Neural cell (in vitro differentiated cells): Measurements from ENCODE around the gene MRTFA. TPM values are rescaled to one million over a fixed set of nuclear protein-coding genes. Genes with fewer than 3 reads are reported as not detected.

Source experiments
- H2AFZ ChIP-seq: fragments of 200-600, 300-800 bp; sonication (generic), shearing (Covaris generic); 2 replicates; pipeline ENCODE4 v1.6.0; 2014; ENCODE audit warnings: low read depth, mild to moderate bottlenecking, antibody characterized with exemption, low read length, moderate library complexity
- H3F3A ChIP-seq: fragments of 200-600 bp; shearing (Covaris generic); 2 replicates; pipeline ENCODE4 v1.6.1; 2016; ENCODE audit warnings: mild to moderate bottlenecking, moderate library complexity, mixed read lengths, antibody characterized with exemption, low read length; ENCODE audit not compliant: insufficient read depth, poor library complexity, severe bottlenecking
- H3K27ac ChIP-seq: fragments of 200-600, 300-800 bp; sonication (generic), shearing (Covaris generic); 2 replicates; pipeline ENCODE4 v1.5.1; 2014; ENCODE audit warnings: mild to moderate bottlenecking, low read length, moderate library complexity
- H3K27me3 ChIP-seq: fragments of 300-800, 200-600 bp; sonication (generic), shearing (Covaris generic); 2 replicates; pipeline ENCODE4 v1.6.0; 2014; ENCODE audit warnings: mild to moderate bottlenecking, low read depth, low read length, moderate library complexity; ENCODE audit not compliant: insufficient read depth
- H3K36me3 ChIP-seq: fragments of 300-800, 200-600 bp; sonication (generic), shearing (Covaris generic); 2 replicates; pipeline ENCODE4 v1.5.1; 2014; ENCODE audit warnings: mild to moderate bottlenecking, antibody characterized with exemption, low read length, moderate library complexity; ENCODE audit not compliant: insufficient read depth
- H3K4me2 ChIP-seq: fragments of 300-800, 200-600 bp; sonication (generic), shearing (Covaris generic); 2 replicates; pipeline ENCODE4 v1.6.0; 2014; ENCODE audit warnings: mild to moderate bottlenecking, low read length
- H3K4me3 ChIP-seq: fragments of 300-800, 200-600 bp; sonication (generic), shearing (Covaris generic); 2 replicates; pipeline ENCODE4 v1.5.1; 2014; ENCODE audit warnings: mild to moderate bottlenecking, low read length, moderate library complexity
- H3K79me2 ChIP-seq: fragments of 200-600 bp; shearing (Covaris generic); replicated peaks from 2 replicates; pipeline ENCODE4 v1.6.0; 2014; ENCODE audit warnings: mild to moderate bottlenecking, low read length, moderate library complexity; ENCODE audit not compliant: insufficient read depth
- H3K9ac ChIP-seq: fragments of 300-800, 200-600 bp; sonication (generic), shearing (Covaris generic); 2 replicates; pipeline ENCODE4 v1.6.1; 2016; ENCODE audit warnings: mild to moderate bottlenecking, low read length, mixed read lengths
- H3K9me2 ChIP-seq: fragments of 200-600 bp; shearing (Covaris generic); 2 replicates; pipeline ENCODE4 v1.6.1; 2016; ENCODE audit warnings: mild to moderate bottlenecking, low read length, mixed read lengths; ENCODE audit not compliant: insufficient read depth
- H3K9me3 ChIP-seq: fragments of 200-600, 300-800 bp; sonication (generic), shearing (Covaris generic); 2 replicates; pipeline ENCODE4 v1.6.1; 2016; ENCODE audit warnings: mild to moderate bottlenecking, mixed run types, low read length, moderate library complexity, mixed read lengths
- H4K20me1 ChIP-seq: fragments of 200-600 bp; shearing (Covaris generic); 2 replicates; pipeline ENCODE4 v1.6.1; 2016; ENCODE audit warnings: mild to moderate bottlenecking, mixed run types; ENCODE audit not compliant: insufficient read depth
- EP300 ChIP-seq: fragments of 450-650 bp; conservative IDR thresholded peaks from 2 replicates; pipeline ENCODE4 v1.6.1; 2014; ENCODE audit warnings: antibody characterized with exemption, mild to moderate bottlenecking, moderate library complexity; ENCODE audit not compliant: poor library complexity, severe bottlenecking
- EZH2 ChIP-seq: fragments of 200-600, 300-800 bp; shearing (Covaris generic), sonication (generic); IDR thresholded peaks from 2 replicates; pipeline ENCODE4 v1.6.1; 2014; ENCODE audit warnings: antibody characterized with exemption, low read length, borderline replicate concordance, mild to moderate bottlenecking; ENCODE audit not compliant: insufficient read depth, poor library complexity, severe bottlenecking
- MXI1 ChIP-seq: fragments of 450-650 bp; conservative IDR thresholded peaks from 2 replicates; pipeline ENCODE4 v1.6.1; 2014; ENCODE audit warnings: antibody characterized with exemption, mild to moderate bottlenecking; ENCODE audit not compliant: poor library complexity, severe bottlenecking
- POLR2AphosphoS5 ChIP-seq: IDR thresholded peaks from 2 replicates; pipeline ENCODE4 v1.6.1; 2012
- RAD21 ChIP-seq: fragments of 450-650 bp; conservative IDR thresholded peaks from 2 replicates; pipeline ENCODE4 v1.6.1; 2014; ENCODE audit warnings: antibody characterized with exemption, mild to moderate bottlenecking, moderate library complexity
- SMC3 ChIP-seq: fragments of 450-650 bp; conservative IDR thresholded peaks from 2 replicates; pipeline ENCODE4 v1.6.1; 2014; ENCODE audit warnings: antibody characterized with exemption, mild to moderate bottlenecking, moderate library complexity; ENCODE audit not compliant: poor library complexity
- TAF1 ChIP-seq: IDR thresholded peaks from 2 replicates; pipeline ENCODE4 v1.6.1; 2012; ENCODE audit warnings: low read depth
- polyA plus RNA-seq: library from polyadenylated mRNA; depleted of rRNA; stranded (reverse); fragments of >200 nt; gene quantifications from 2 replicates; pipeline ENCODE4 v1.2.3, GENCODE V29; 2014
- TF ChIP-seq, protein P1 (sequence below): IDR thresholded peaks from 2 replicates; pipeline ENCODE4 v1.6.1; 2012; ENCODE audit warnings: borderline replicate concordance
- TF ChIP-seq, protein P2 (sequence below): fragments of 450-650 bp; IDR thresholded peaks from 2 replicates; pipeline ENCODE4 v1.5.1; 2014; ENCODE audit warnings: antibody characterized with exemption, mild to moderate bottlenecking, moderate library complexity; ENCODE audit not compliant: poor library complexity, severe bottlenecking

MRTFA gene
- polyA plus RNA-seq, 1 donor from 2014 or later, result 19.3 TPM

DNA sequence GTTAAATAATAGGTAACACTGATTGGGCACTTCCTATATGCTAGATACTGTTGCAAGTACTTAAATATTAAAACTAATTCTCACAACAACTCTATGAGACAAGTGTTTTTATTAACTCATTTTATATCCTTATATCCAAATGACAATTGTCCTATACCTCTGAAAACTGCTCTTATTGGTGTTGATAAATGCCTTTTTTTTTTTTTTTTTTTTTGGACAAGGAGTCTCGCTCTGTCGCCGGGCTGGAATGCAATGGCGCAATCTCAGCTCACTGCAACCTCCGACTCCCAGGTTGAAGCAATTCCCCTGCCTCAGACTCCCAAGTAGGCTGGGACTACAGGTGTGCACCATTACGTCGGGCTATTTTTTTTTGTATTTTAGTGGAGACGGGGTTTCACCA lies 41.6 kb downstream of the MRTFA start:
- H4K20me1 ChIP-seq, result no peaks in the 10 kb centered on the region

DNA sequence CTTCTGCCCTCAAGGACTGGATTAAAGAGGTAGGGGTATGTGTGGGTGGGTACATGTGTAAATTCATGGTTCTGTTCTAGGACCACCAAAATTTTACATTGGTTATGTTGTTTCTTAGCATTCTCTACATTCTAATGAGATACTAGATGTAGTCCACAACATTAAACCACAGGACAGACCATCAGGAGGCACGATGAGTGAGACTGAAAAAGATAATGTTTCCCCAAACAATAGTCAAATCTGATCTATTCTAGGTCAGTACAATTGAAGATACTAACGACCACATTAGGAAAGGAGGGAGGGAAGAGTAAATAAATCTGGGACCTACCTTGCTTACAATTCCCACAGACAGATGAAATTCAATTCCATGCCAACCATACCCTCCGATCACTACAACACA lies 42.2 kb downstream of the MRTFA start:
- Histone ChIP-seq H3K9ac (no peak overlapping the region), H3K79me2 (peaks cover 8% of the 10 kb centered on the region), H3K27me3 (no peaks in the 10 kb centered on the region), H3K4me3 (no peak overlapping the region), H3K9me3 (no peaks in the 10 kb centered on the region), H4K20me1 (no peaks in the 10 kb centered on the region), H2AFZ (no peak overlapping the region), H3K4me2 (no peak overlapping the region), H3K9me2 (no peaks in the 10 kb centered on the region), H3F3A (no peaks in the 10 kb centered on the region), H3K36me3 (no peaks in the 10 kb centered on the region), H3K27ac (no peak overlapping the region)
- TF ChIP-seq EP300 (no peak), MXI1 (no peak), EZH2 (no peak), POLR2AphosphoS5 (no peak), SMC3 (no peak), TAF1 (no peak), RAD21 (no peak)
- TF ChIP-seq, protein P1, sequence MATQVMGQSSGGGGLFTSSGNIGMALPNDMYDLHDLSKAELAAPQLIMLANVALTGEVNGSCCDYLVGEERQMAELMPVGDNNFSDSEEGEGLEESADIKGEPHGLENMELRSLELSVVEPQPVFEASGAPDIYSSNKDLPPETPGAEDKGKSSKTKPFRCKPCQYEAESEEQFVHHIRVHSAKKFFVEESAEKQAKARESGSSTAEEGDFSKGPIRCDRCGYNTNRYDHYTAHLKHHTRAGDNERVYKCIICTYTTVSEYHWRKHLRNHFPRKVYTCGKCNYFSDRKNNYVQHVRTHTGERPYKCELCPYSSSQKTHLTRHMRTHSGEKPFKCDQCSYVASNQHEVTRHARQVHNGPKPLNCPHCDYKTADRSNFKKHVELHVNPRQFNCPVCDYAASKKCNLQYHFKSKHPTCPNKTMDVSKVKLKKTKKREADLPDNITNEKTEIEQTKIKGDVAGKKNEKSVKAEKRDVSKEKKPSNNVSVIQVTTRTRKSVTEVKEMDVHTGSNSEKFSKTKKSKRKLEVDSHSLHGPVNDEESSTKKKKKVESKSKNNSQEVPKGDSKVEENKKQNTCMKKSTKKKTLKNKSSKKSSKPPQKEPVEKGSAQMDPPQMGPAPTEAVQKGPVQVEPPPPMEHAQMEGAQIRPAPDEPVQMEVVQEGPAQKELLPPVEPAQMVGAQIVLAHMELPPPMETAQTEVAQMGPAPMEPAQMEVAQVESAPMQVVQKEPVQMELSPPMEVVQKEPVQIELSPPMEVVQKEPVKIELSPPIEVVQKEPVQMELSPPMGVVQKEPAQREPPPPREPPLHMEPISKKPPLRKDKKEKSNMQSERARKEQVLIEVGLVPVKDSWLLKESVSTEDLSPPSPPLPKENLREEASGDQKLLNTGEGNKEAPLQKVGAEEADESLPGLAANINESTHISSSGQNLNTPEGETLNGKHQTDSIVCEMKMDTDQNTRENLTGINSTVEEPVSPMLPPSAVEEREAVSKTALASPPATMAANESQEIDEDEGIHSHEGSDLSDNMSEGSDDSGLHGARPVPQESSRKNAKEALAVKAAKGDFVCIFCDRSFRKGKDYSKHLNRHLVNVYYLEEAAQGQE, result no peak
- TF ChIP-seq, protein P2, sequence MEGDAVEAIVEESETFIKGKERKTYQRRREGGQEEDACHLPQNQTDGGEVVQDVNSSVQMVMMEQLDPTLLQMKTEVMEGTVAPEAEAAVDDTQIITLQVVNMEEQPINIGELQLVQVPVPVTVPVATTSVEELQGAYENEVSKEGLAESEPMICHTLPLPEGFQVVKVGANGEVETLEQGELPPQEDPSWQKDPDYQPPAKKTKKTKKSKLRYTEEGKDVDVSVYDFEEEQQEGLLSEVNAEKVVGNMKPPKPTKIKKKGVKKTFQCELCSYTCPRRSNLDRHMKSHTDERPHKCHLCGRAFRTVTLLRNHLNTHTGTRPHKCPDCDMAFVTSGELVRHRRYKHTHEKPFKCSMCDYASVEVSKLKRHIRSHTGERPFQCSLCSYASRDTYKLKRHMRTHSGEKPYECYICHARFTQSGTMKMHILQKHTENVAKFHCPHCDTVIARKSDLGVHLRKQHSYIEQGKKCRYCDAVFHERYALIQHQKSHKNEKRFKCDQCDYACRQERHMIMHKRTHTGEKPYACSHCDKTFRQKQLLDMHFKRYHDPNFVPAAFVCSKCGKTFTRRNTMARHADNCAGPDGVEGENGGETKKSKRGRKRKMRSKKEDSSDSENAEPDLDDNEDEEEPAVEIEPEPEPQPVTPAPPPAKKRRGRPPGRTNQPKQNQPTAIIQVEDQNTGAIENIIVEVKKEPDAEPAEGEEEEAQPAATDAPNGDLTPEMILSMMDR, result no peak

More for the DNA sequence above, 41.6 kb downstream of the MRTFA start:
- no peaks in the 10 kb centered on the region for H3K27me3 ChIP-seq
- no peaks in the 10 kb centered on the region for H3K9me2 ChIP-seq
- H3K4me2 ChIP-seq, result no peak overlapping the region
- no peak overlapping the region for H3K27ac ChIP-seq
- no peak overlapping the region for H3K9ac ChIP-seq
- no peaks in the 10 kb centered on the region for H3K36me3 ChIP-seq
- no peaks in the 10 kb centered on the region for H3K9me3 ChIP-seq
- TF ChIP-seq EZH2 (no peak), SMC3 (no peak), EP300 (no peak), TAF1 (no peak), RAD21 (no peak), MXI1 (no peak), POLR2AphosphoS5 (no peak)
- TF ChIP-seq, protein P1, result no peak
- TF ChIP-seq, protein P2, result no peak
- no peak overlapping the region for H2AFZ ChIP-seq
- peaks cover 7% of the 10 kb centered on the region for H3K79me2 ChIP-seq
- no peak overlapping the region for H3K4me3 ChIP-seq
- H3F3A ChIP-seq, result no peaks in the 10 kb centered on the region
